AG09319 (cell line): ENCODE data around the gene SFXN4.
"Not testable (repeated sequence)": the region's sequence is repeated elsewhere in the genome, so short reads cannot be mapped to it uniquely, and the experiment has no call there.

ENCODE experiments used
- DNase-seq: peaks from one replicate; pipeline ENCODE4 v3.0.0-alpha.2; 2010; ENCODE audit warnings: low read depth; ENCODE audit errors: extremely low read depth
- TF ChIP-seq, protein P1 (sequence below): IDR thresholded peaks from 2 replicates; pipeline ENCODE4 v1.5.1; 2011; ENCODE audit warnings: low read depth, mild to moderate bottlenecking, inconsistent platforms, low read length, moderate library complexity

The SFXN4 gene

DNA sequence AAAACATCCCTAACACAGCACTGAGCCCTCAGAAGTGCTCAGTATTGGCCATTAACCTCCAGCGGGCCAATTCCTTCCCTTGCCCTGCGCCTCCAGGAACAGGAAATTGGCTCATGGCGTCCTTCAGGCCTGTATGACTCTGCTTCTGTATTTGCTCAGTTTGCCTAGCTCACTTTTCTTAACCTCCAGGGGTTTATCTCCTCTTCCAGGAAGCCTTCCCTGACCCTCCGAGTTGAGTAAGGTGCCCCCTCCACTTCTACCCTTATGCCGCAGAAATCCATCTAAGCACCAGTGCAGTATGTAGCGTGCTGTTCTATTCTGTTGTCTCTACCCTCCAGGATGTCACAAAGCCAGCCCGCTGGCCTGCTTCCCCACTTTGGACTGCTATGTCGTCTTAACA, 1.1 kb upstream of the SFXN4 start:
- no peak for DNase-seq
- TF ChIP-seq, protein P1, sequence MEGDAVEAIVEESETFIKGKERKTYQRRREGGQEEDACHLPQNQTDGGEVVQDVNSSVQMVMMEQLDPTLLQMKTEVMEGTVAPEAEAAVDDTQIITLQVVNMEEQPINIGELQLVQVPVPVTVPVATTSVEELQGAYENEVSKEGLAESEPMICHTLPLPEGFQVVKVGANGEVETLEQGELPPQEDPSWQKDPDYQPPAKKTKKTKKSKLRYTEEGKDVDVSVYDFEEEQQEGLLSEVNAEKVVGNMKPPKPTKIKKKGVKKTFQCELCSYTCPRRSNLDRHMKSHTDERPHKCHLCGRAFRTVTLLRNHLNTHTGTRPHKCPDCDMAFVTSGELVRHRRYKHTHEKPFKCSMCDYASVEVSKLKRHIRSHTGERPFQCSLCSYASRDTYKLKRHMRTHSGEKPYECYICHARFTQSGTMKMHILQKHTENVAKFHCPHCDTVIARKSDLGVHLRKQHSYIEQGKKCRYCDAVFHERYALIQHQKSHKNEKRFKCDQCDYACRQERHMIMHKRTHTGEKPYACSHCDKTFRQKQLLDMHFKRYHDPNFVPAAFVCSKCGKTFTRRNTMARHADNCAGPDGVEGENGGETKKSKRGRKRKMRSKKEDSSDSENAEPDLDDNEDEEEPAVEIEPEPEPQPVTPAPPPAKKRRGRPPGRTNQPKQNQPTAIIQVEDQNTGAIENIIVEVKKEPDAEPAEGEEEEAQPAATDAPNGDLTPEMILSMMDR: no peak

DNA sequence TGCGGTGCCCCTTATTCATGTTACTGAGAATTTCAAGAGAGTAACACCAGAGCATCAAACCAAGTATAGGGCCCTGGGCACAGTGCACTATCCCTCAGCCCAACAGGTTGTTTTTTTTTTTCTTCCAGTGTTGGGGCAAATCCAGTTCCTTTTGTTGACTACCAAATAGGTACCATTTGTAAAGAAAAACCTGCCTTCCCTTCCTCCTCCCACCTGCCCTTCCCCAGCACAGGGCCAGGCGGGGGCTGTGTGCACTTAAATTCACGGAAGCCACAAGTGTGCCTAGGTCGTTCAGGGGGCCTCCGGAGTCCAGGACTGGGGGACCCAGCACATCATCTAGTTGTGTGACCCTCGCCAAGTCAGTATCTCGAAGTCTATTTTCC, 595 bp upstream of the SFXN4 start:
- TF ChIP-seq, protein P1: no peak
- no peak for DNase-seq

- no peak for DNase-seq
- TF ChIP-seq, protein P1: no peak
Observed at GRCh38 chr10:119162452-119163092, 2.9 kb downstream of the SFXN4 start.

DNA sequence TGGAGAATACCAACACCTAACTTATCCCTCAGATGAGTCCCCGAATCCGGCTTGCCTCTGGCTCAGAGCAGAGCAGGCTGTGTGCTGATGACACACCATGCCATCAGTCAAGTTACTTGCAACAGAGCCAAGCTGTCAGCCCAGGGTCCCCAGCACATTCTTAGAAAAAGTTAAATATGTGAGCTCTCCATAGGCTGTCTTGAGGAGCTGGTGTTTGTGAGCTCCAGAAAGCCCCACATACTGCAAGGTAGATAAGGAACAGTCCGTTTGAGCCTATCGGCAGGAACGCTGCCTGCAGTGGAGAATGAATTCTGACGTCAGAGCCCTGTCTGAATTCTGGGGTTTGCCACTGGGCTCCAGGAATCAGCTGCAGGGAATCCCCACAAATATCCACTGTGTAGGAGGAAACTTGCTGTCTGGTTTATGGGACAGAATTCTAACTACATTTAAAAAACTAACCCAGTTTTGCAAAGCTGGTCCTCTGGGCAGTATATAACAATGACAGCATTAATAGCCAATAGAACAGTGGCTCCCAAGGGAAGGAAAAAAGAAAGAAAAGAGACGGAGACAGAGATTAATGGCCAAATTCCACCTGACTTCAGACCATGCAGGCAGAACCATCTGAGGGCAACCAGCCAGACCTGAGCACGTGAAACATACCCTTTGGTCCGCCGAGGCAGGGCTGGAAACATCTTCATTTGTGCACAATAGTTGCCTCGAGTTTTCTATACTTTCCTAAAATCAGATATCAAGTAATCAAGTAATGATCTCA, 3.6 kb downstream of the SFXN4 start:
- no peak for DNase-seq
- TF ChIP-seq, protein P1: no peak

- TF ChIP-seq, protein P1: no peak
- no peak for DNase-seq
Observed at GRCh38 chr10:119159332-119159731, 6.2 kb downstream of the SFXN4 start.

GRCh38 chr10:119153661-119154060, 11.9 kb downstream of the SFXN4 start:
- TF ChIP-seq, protein P1: no peak
- DNase-seq: no peak

- TF ChIP-seq, protein P1: no peak
- DNase-seq: no peak
Observed at GRCh38 chr10:119153041-119153440, 12.5 kb downstream of the SFXN4 start.

DNA sequence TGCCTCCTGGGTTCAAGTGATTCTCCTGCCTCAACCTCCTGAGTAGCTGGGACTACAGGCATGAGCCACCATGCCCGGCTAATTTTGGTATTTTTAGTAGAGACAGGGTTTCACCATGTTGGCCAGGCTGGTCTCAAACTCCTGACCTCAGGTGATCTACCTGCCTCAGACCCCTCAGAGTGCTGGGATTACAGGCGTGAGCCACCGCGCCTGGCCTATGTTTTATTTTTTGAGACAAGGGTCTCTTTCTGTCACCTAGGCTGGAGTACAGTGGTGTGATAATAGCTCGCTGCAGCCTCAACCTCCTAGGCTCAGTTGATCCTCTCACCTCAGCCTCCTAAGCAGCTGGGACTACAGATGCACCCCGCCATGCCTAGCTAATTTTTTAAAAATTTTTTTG, 13.9 kb downstream of the SFXN4 start:
- not testable (repeated sequence) for DNase-seq
